CD4-positive, alpha-beta T cell treated with Interleukin-4 for 1 hour (primary cell): ENCODE results near the gene LFNG.

Experiments
- DNase-seq, 2 donors: peaks; one replicate each; pipeline ENCODE4 v3.0.0-alpha.2; 2020 to 2022

The LFNG gene

GRCh38 chr7:2576742-2577491 lies 57.3 kb downstream of the LFNG start:
- no peak for DNase-seq
